ENCODE data around the gene RHBDL3. TPM values are rescaled to one million over a fixed set of nuclear protein-coding genes. Genes with fewer than 3 reads are reported as not detected.

Gene RHBDL3
- total and polyA plus RNA-seq, 7 experiments from 2014 or later, result 0.07 to 0.39 TPM; not detected in 5

- ChIA-PET CTCF (no interaction called here), POLR2A (no interaction called here)
- Histone ChIP-seq H3K27ac (ENCODE audit: low read depth, low read length) (no peak overlapping the region), H3K9me3 (ENCODE audit: control insufficient read depth in 2 of 3, low read length in 3 of 3) (no peaks in the 10 kb centered on the region), H3K27me3 (ENCODE audit: control insufficient read depth in 2 of 2, insufficient read depth in 2 of 2, low read length in 2 of 2) (no peaks in the 10 kb centered on the region), H3K4me3 (ENCODE audit: low read length) (no peak overlapping the region), H3K36me3 (ENCODE audit: control insufficient read depth in 2 of 3, insufficient read depth in 3 of 3, low read length in 3 of 3) (no peaks in the 10 kb centered on the region), H3K4me1 (ENCODE audit: control insufficient read depth in 2 of 2, insufficient read depth in 2 of 2, low read length in 2 of 2) (no peaks in the 10 kb centered on the region)
- Mint-ChIP-seq H3K36me3 (peaks cover 0 to 3% (median 0%) of the 10 kb centered on the region in 5 donors), H3K27ac (no peak overlapping the region), H3K4me1 (no peaks in the 10 kb centered on the region), H3K27me3 (peaks cover 0 to 7% (median 0%) of the 10 kb centered on the region in 5 donors), H3K9me3 (no peaks in the 10 kb centered on the region), H3K4me3 (no peak overlapping the region)
- intact Hi-C loops (cut with micrococcal nuclease), result no loop called here
- DNase-seq (no peak), ATAC-seq (no peak)
These were observed 26.2 kb upstream of the RHBDL3 start for GRCh38 chr17:32239456-32239855.

- Histone ChIP-seq H3K4me3 (ENCODE audit: low read length) (no peak overlapping the region), H3K9me3 (ENCODE audit: control insufficient read depth in 2 of 3, low read length in 3 of 3) (no peaks in the 10 kb centered on the region), H3K4me1 (ENCODE audit: control insufficient read depth in 2 of 2, insufficient read depth in 2 of 2, low read length in 2 of 2) (no peaks in the 10 kb centered on the region), H3K36me3 (ENCODE audit: control insufficient read depth in 2 of 3, insufficient read depth in 3 of 3, low read length in 3 of 3) (no peaks in the 10 kb centered on the region), H3K27me3 (ENCODE audit: control insufficient read depth in 2 of 2, insufficient read depth in 2 of 2, low read length in 2 of 2) (no peaks in the 10 kb centered on the region), H3K27ac (ENCODE audit: low read depth, low read length) (no peak overlapping the region)
- intact Hi-C loops (cut with micrococcal nuclease), result no loop called here
- no peak overlapping the region for H3K27ac Mint-ChIP-seq
- no peak for ATAC-seq
- no peaks in the 10 kb centered on the region for H3K4me1 Mint-ChIP-seq
- peaks cover 0 to 3% (median 0%) of the 10 kb centered on the region in 5 donors for H3K36me3 Mint-ChIP-seq
- CTCF ChIA-PET, result no interaction called here
- POLR2A ChIA-PET, result no interaction called here
- no peak for DNase-seq
- no peaks in the 10 kb centered on the region for H3K9me3 Mint-ChIP-seq
- no peak overlapping the region for H3K4me3 Mint-ChIP-seq
- peaks cover 0 to 7% (median 0%) of the 10 kb centered on the region in 5 donors for H3K27me3 Mint-ChIP-seq
These were observed 24.9 kb upstream of the RHBDL3 start for GRCh38 chr17:32240750-32241149.

- Mint-ChIP-seq H3K36me3 (peaks cover 0 to 3% (median 0%) of the 10 kb centered on the region in 5 donors), H3K9me3 (no peaks in the 10 kb centered on the region), H3K4me1 (no peaks in the 10 kb centered on the region), H3K4me3 (no peak overlapping the region), H3K27me3 (peaks cover 0 to 7% (median 0%) of the 10 kb centered on the region in 5 donors), H3K27ac (no peak overlapping the region)
- DNase-seq (no peak), ATAC-seq (no peak)
- Histone ChIP-seq H3K4me1 (ENCODE audit: control insufficient read depth in 2 of 2, insufficient read depth in 2 of 2, low read length in 2 of 2) (no peaks in the 10 kb centered on the region), H3K9me3 (ENCODE audit: control insufficient read depth in 2 of 3, low read length in 3 of 3) (no peaks in the 10 kb centered on the region), H3K36me3 (ENCODE audit: control insufficient read depth in 2 of 3, insufficient read depth in 3 of 3, low read length in 3 of 3) (no peaks in the 10 kb centered on the region), H3K27me3 (ENCODE audit: control insufficient read depth in 2 of 2, insufficient read depth in 2 of 2, low read length in 2 of 2) (no peaks in the 10 kb centered on the region), H3K4me3 (ENCODE audit: low read length) (no peak overlapping the region), H3K27ac (ENCODE audit: low read depth, low read length) (no peak overlapping the region)
- intact Hi-C loops (cut with micrococcal nuclease), result no loop called here
- ChIA-PET CTCF (no interaction called here), POLR2A (no interaction called here)
These were observed 24.0 kb upstream of the RHBDL3 start for GRCh38 chr17:32241640-32242039.

- H3K9me3 Mint-ChIP-seq, result peaks cover 0 to 5% (median 0%) of the 10 kb centered on the region in 11 donors
- no peaks in the 10 kb centered on the region for H3K9me3 ChIP-seq (ENCODE audit: control insufficient read depth in 2 of 3, low read length in 3 of 3)
- POLR2A ChIA-PET, result no interaction called here
- H3K27ac ChIP-seq (ENCODE audit: low read depth, low read length), result no peak overlapping the region
- DNase-seq (no peak), ATAC-seq (no peak)
- H3K27me3 ChIP-seq (ENCODE audit: control insufficient read depth in 2 of 2, insufficient read depth in 2 of 2, low read length in 2 of 2), result no peaks in the 10 kb centered on the region
- H3K36me3 ChIP-seq (ENCODE audit: control insufficient read depth in 2 of 3, insufficient read depth in 3 of 3, low read length in 3 of 3), result no peaks in the 10 kb centered on the region
- H3K4me1 ChIP-seq (ENCODE audit: control insufficient read depth in 2 of 2, insufficient read depth in 2 of 2, low read length in 2 of 2), result no peaks in the 10 kb centered on the region
- H3K27ac Mint-ChIP-seq, result no peak overlapping the region
- no peak overlapping the region for H3K4me3 ChIP-seq (ENCODE audit: low read length)
- CTCF ChIA-PET, result no interaction called here
- intact Hi-C loops (cut with micrococcal nuclease), result no loop called here
- no peaks in the 10 kb centered on the region for H3K36me3 Mint-ChIP-seq
- peaks cover 0 to 19% (median 0%) of the 10 kb centered on the region in 5 donors for H3K27me3 Mint-ChIP-seq
- no peak overlapping the region for H3K4me3 Mint-ChIP-seq
- H3K4me1 Mint-ChIP-seq, result peaks cover 0 to 4% (median 0%) of the 10 kb centered on the region in 7 donors
These were observed 16.2 kb upstream of the RHBDL3 start for GRCh38 chr17:32249475-32249874.

GRCh38 chr17:32253117-32253611 is 12.5 kb upstream of the RHBDL3 start:
- no peak overlapping the region for H3K4me3 Mint-ChIP-seq
- intact Hi-C loops (cut with micrococcal nuclease), result loop anchor here (1.0 to 10.0 kb wide), 6 partner anchors 66 to 502 kb away; partner anchors contain the start of genes PSMD11 (in 2 of the 2) and ZNF207 (in 1 of the 2)
- Histone ChIP-seq H3K4me1 (ENCODE audit: control insufficient read depth in 2 of 2, insufficient read depth in 2 of 2, low read length in 2 of 2) (no peaks in the 10 kb centered on the region), H3K27me3 (ENCODE audit: control insufficient read depth in 2 of 2, insufficient read depth in 2 of 2, low read length in 2 of 2) (no peaks in the 10 kb centered on the region), H3K4me3 (ENCODE audit: low read length) (no peak overlapping the region), H3K9me3 (ENCODE audit: control insufficient read depth in 2 of 3, low read length in 3 of 3) (no peaks in the 10 kb centered on the region), H3K36me3 (ENCODE audit: control insufficient read depth in 2 of 3, insufficient read depth in 3 of 3, low read length in 3 of 3) (no peaks in the 10 kb centered on the region), H3K27ac (ENCODE audit: low read depth, low read length) (no peak overlapping the region)
- H3K9me3 Mint-ChIP-seq, result peaks cover 0 to 7% (median 0%) of the 10 kb centered on the region in 11 donors
- peaks cover 0 to 4% (median 0%) of the 10 kb centered on the region in 7 donors for H3K4me1 Mint-ChIP-seq
- ChIA-PET POLR2A (interaction anchor here (0.9 kb wide), 1 partner anchor 65 kb away, joined by 3 read pairs; no protein-coding TSS in a partner anchor), CTCF (interaction anchor here (0.6 kb wide), 1 partner anchor 683 kb away, joined by 3 read pairs; no protein-coding TSS in a partner anchor)
- no peak overlapping the region for H3K27ac Mint-ChIP-seq
- H3K36me3 Mint-ChIP-seq, result no peaks in the 10 kb centered on the region
- ATAC-seq (peak; percentile 98), DNase-seq (peak in 7 of 9 donors; percentile 18 to 75 (median 40))
- peaks cover 0 to 37% (median 0%) of the 10 kb centered on the region in 5 donors for H3K27me3 Mint-ChIP-seq

- no peaks in the 10 kb centered on the region for H3K36me3 Mint-ChIP-seq
- Histone ChIP-seq H3K36me3 (ENCODE audit: control insufficient read depth in 2 of 3, insufficient read depth in 3 of 3, low read length in 3 of 3) (no peaks in the 10 kb centered on the region), H3K27me3 (ENCODE audit: control insufficient read depth in 2 of 2, insufficient read depth in 2 of 2, low read length in 2 of 2) (no peaks in the 10 kb centered on the region), H3K4me3 (ENCODE audit: low read length) (no peak overlapping the region), H3K4me1 (ENCODE audit: control insufficient read depth in 2 of 2, insufficient read depth in 2 of 2, low read length in 2 of 2) (no peaks in the 10 kb centered on the region), H3K9me3 (ENCODE audit: control insufficient read depth in 2 of 3, low read length in 3 of 3) (no peaks in the 10 kb centered on the region), H3K27ac (ENCODE audit: low read depth, low read length) (no peak overlapping the region)
- DNase-seq, result no peak
- H3K27ac Mint-ChIP-seq, result no peak overlapping the region
- peaks cover 0 to 4% (median 0%) of the 10 kb centered on the region in 7 donors for H3K4me1 Mint-ChIP-seq
- peaks cover 0 to 48% (median 7%) of the 10 kb centered on the region in 5 donors for H3K27me3 Mint-ChIP-seq
- no peak overlapping the region for H3K4me3 Mint-ChIP-seq
- intact Hi-C loops (cut with micrococcal nuclease), result loop anchor here in 1 of 2 donors (10.0 kb wide), 1 partner anchor 499 kb away; no protein-coding TSS in a partner anchor
- ATAC-seq, result no peak
- ChIA-PET POLR2A (no interaction called here), CTCF (no interaction called here)
- peaks cover 0 to 7% (median 0%) of the 10 kb centered on the region in 11 donors for H3K9me3 Mint-ChIP-seq
These were observed 9.5 kb upstream of the RHBDL3 start for GRCh38 chr17:32256012-32256700.

GRCh38 chr17:32256701-32257019 is 9.0 kb upstream of the RHBDL3 start:
- CTCF ChIA-PET, result no interaction called here
- no peak for ATAC-seq
- Histone ChIP-seq H3K9me3 (ENCODE audit: control insufficient read depth in 2 of 3, low read length in 3 of 3) (no peaks in the 10 kb centered on the region), H3K27me3 (ENCODE audit: control insufficient read depth in 2 of 2, insufficient read depth in 2 of 2, low read length in 2 of 2) (no peaks in the 10 kb centered on the region), H3K27ac (ENCODE audit: low read depth, low read length) (no peak overlapping the region), H3K36me3 (ENCODE audit: control insufficient read depth in 2 of 3, insufficient read depth in 3 of 3, low read length in 3 of 3) (no peaks in the 10 kb centered on the region), H3K4me3 (ENCODE audit: low read length) (no peak overlapping the region), H3K4me1 (ENCODE audit: control insufficient read depth in 2 of 2, insufficient read depth in 2 of 2, low read length in 2 of 2) (no peaks in the 10 kb centered on the region)
- Mint-ChIP-seq H3K36me3 (no peaks in the 10 kb centered on the region), H3K27me3 (peaks cover 0 to 51% (median 11%) of the 10 kb centered on the region in 5 donors), H3K9me3 (peaks cover 0 to 7% (median 0%) of the 10 kb centered on the region in 11 donors), H3K27ac (no peak overlapping the region), H3K4me1 (peaks cover 0 to 4% (median 0%) of the 10 kb centered on the region in 7 donors), H3K4me3 (no peak overlapping the region)
- POLR2A ChIA-PET, result no interaction called here
- DNase-seq, result no peak
- intact Hi-C loops (cut with micrococcal nuclease), result loop anchor here in 1 of 2 donors (10.0 kb wide), 1 partner anchor 498 kb away; no protein-coding TSS in a partner anchor
